ENCODE data around the gene COG5. TPM values are rescaled to one million over a fixed set of nuclear protein-coding genes. Genes with fewer than 3 reads are reported as not detected.
A peak's percentile ranks its signal among the peaks of the same experiment; 100 is the strongest.

Gene COG5
- 31.1 and 41.0 TPM in 2 replicates for total RNA-seq (2014; rRNA removed)
- 14.4 TPM for polyA plus RNA-seq (2012)

DNA sequence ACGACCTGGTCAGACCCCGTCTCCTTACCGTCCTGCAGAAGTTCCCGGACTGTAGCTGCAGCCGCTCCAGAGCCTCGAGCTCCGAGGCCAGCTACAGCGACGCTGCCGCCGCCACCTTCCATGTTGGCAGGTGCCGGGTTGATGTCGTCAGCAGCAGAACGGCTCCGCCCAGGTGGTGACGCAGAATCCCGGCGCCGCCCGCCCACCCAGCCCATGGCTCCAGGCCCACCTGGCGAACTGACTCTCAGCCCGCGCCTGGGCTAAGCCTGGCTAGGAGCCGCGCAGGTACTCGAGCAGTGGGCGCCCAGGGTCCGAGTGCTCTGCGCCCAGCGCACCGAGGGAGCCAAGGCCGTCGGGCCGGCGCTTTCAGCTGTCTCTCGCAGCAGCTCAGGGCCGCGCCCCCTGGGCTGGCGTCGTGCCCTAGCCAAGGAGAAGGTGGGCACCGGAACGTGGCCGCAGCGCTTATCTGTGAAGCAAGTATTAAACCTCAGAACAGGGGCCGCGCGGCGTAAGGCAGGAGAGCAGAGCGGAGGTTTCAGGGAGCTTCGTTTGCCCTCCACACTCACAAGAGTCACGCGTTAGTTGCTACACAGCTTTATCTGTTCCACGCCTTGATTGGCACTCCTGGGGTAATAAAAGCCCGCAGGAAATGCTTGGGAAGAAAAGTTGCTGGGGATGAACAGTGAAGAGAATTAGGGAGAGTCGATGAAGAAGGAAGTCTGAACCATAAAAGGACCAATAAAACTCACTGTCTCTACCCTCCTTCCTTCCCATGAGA, at the start of gene COG5, which contains the start of gene DUS4L:
Gene COG5, minus strand, starts transcription at position 146 of the 778 bp plus-strand sequence. Its CDS starts 24 bp downstream, at position 122.
Gene DUS4L, plus strand, starts transcription at position 197 of the 778 bp plus-strand sequence. CDS start 3,100 bp downstream, outside the sequence.
- DNase-seq (ENCODE audit: low read depth), result peak; percentile 72

DNA sequence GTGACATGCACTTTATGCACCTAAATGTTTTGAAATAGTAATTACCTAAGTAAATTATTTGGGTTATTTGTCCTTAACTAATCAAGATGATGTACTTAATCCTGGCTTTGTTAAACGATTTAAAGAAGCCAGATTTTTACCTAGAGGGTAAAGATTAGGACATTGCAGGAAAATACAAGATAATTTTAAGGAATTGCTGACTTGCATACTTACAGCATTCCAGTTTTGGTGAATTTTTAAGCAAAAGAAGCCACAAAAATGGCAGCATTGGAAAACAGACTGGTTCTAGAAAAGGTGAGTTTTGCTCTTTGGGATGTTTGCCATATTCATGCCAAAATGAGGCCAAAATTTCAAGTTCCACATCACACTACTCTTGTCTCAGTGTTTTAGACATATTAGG, 49.7 kb upstream of the COG5 start:
- no peak for DNase-seq (ENCODE audit: low read depth)

DNA sequence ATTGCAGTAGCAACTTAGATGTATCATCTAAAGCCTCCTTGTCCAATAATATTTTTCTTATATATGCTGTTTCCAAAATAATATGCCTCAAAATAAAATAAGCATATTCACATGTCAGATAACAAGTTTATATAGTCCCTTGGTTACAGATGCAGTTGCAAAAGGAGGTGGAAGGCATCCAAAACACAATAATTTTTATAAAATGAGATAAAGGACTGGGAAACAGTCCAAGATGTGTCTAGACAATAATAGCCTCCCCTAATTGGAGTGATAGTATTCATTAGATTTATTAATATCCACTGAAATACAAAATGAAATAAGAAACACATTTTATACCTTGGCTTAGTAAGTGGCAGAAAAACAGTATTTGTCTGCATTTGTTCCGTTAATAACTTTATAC, 46.6 kb upstream of the COG5 start:
- no peak for DNase-seq (ENCODE audit: low read depth)

DNA sequence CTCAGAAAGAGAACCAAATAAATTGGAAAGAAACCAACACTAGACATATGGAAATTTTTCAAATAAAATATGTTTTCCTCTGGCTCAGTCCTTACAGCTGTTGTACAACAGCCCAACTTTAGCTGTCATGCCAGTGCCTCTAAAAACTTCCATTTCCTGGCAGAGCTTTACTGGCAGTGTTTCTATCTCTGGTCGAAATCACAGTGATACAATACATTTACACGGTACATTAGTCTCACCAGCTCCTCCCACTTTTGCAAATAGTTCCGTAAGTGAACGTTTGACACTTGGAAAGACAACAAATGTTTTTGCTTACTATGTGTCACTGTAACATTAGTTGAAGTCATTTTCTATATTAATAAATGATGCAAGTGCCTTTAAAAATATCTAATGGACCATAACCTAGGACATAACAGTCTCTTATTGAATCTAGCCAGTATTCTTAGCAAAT, 46.1 kb upstream of the COG5 start:
- no peak for DNase-seq (ENCODE audit: low read depth)

DNA sequence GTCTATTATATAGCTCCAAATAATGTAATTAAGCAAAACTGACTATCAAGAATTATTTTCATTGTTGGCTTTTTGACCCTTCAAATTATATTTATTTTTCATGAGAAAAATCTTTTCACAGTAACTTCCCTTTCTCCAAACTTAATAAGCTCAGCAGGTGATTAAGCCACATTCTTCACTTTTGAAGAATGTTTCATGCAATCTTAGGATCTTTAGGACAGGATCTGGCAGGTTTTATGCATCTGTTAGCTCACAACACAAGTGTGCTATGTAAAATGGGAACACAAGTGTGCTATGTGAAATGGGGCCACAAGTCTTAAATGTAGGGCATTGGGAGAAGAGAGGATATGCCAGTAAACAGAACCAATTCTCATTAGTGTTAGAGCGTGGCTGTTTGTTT, 42.6 kb upstream of the COG5 start:
- DNase-seq (ENCODE audit: low read depth), result no peak

DNA sequence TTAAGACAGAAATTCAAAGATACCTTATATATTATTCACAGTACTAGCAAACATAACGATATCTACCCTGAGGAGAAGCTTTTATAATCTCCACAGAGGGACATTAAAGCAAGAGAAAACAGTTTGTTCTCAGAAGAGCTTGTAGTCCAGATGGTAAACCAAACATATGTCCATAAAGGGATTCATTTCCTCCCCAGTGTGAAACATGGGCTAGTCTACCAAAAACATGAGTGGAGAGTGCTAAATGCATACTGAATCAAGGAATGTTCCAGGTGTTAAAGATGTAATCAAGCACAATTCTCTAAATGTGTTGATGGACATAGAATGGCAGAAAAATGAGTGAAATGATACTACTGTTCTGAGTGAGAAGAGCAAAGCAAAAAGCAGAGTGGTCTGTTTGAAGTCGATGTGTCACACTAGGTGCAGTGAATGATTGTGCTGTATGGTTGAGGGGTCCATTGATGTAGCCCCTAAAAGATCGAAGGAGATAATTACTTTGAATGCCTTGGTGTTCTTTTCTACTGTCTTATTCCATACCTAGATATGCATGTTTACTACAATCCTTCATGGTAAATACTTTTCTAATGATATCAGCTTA, 41.6 kb upstream of the COG5 start:
- DNase-seq (ENCODE audit: low read depth), result no peak

DNA sequence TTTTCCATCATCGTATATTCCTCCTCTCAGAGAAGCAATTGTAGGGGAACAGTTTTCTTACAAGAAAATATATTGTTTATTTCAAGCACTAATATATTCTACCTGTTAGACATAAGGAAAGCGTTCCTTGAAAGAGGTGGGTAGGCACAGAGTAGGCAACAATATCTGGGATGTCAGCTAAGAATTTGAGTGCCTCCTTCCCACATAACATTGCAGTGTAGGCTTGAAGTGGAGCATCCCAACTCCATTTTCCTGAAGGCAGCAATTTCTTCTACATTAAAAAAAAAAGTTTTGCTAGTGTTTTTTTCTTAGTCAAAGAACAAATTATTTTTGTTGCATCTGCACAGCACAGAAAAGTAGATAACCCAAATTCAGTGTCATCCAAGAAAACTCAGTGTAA, 37.1 kb upstream of the COG5 start:
- no peak for DNase-seq (ENCODE audit: low read depth)

DNA sequence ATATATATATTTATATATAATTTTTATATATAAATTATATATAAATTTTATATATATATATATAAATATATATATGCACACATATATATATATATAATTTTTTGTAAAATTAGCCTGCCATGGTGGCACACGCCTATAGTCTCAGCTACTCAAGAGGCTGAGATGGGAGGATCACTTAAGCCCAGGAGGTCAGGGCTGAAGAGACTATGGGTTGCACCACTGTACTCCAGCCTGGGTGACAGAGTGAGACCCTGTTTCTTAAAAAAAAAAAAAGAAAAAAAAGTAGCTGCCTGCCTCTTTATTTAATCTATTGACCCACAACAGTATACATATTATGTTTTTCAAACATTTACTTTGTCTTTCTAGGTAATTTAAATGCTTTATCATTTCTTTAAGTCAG, 35.5 kb upstream of the COG5 start:
- no peak for DNase-seq (ENCODE audit: low read depth)

DNA sequence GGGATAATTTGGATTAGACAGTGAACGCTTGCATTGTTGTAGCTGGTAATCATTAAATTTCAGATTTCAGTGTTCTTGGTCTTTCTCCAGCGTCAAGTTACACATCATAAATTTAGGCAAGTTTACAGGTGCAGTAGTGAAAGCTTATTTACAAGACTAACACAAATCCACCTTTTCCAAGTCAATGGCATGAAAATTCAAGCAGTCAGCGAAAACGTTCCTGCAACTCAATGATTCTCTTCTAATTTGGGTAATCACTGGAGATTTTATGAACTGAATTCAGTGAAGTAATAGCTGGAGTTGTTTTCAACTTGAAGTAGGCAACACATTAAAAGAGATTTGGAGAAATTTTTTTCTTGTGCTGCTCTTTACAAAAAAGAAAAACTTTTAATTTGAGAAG, 34.2 kb upstream of the COG5 start:
- no peak for DNase-seq (ENCODE audit: low read depth)

DNA sequence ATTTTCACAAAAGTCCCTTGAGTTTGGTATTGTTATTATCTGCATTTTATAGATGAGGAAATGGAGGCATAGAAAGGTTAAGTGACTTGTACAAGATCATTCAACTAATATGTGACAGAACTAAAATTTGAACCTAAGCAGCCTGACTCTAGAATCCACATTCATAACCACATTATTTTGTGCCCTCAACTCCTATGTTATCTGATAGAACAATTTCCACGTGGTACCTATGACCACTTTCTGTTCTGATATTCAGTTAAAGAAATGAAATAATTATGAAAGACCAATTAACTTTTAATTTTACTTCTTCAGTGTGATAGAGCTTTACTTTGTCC, 33.8 kb upstream of the COG5 start:
- no peak for DNase-seq (ENCODE audit: low read depth)

DNA sequence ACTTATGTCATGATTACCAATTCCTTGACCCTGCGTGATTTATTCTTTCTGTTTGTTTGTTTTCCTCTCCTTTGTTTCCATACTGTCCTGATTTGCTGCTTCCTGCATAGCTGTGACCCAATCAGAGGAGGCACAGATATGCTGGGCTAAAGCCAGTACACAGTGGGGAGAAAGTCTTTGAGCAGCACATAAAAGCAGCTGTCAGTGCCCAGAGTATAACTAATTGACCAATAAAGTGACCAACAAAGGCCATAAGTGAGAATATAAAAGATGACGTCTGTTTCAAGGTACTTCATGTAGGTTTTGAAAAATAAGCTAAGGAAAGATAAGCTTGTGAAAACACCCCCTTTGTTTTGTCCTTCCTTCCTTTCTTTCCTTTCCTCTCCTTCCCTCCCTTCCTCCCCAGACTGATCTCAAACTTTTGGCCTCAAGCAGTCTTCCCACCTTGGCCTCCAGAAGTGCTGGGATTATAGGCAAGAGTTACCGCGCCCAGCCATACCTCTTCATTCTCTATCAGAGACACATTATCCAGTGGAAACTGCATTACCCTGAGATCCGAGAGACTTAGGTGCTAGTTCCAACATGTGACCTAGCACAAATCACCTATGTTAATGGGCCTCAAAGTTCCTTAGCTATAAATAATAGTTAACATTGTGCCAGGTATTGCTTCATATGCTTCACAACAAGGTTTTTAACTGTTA, 33.3 kb upstream of the COG5 start:
- DNase-seq (ENCODE audit: low read depth), result peak; percentile 34

DNA sequence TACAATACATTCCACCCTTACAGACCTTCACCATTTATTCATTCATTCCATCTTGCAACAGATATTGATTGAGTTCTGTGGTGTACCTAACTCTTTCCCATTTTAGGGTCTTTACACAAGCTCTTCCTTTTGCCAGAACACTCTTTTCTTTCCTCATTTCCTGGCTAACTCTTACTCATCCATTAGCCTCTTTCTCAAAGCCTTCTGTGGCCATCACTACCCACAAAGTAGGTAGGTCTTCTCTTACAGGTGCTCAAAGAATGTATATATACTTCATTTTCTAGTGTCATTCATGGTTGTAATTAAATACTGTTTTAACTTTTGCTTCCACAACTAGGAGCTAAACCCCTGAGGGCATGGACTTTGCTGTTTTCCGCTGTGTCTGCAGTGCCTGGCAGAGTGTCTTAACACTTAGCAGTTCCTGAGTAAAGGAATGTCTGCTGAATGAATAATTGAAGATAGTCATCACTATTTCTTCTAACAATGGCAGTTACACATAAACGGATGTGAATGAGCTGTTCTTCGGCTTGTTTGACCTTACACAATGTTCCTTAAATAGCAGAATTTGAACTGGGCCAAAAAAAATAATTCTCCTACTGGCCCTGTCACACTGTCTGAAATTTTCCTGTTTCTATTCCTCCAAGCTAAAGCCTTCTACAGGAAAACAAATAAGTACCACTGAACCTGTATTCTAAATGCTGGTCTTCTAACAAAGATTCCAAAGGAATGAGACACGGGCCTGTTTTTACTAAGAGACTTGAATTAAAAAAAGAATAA, 31.4 kb upstream of the COG5 start:
- peak; percentile 91 for DNase-seq (ENCODE audit: low read depth)

DNA sequence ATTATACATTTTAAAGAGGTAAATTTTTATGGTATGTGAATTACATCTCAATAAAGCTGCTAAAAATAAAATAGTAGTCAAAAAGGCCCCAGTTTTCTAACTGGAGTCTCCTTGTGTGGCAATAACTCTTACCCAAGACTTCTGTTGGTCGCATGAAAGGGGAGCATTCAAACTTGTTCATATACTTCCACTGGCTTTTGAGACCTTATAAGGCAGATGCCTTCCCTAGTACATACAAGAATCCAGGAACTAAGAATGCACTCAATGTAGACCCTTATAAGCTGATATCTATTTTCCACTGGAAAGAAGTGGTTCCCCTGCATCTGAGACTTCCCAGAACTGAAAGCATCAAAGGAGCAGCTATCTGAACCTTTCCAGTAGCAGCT, 29.3 kb upstream of the COG5 start:
- DNase-seq (ENCODE audit: low read depth), result no peak

DNA sequence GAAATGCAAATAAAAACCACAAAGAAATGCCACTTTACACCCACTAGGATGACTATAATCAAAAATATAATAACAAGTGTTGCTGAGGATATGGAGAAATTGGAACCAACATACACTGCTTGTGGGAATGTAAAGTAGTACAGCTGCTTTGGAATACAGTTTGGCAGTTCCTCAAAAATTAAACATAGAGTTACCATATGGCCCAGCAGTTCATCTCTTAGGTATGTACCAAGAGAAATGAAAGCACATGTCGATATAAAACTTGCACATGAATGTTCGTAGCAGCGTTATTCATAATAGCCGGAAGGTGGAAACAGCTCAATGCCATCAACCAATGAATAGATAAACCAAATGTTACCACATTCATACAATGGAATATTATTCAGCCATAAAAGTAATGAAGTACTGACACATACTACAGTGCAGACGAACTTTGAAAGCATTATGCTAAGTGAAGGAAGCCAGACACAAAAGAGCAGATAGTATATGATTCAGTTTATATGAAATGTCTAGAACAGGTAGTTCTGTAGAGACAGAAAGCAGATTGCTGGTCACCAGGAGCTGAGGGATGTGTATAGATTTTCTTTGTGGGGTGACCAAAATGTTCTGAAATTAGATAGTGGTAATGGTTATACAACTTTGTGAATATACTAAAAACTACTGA, 28.8 kb upstream of the COG5 start:
- DNase-seq (ENCODE audit: low read depth), result peak; percentile 52

DNA sequence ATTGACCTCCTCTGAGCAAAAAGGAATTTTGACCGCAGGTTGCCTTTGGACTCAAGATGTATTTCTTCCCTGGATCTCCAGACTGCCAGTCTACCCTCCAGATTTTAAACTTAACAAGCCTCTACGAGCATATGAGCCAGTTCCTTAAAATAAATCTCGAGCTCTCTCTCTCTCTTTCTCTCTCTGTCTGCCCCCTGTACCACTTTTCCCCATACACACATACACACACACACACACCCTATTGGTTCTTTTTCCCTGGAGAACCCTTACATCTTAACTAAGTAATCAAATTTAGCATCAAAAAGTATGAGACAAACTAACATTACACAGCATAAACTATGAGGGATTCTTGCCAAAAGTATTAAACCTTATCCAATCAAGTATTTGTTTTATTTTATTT, 27.7 kb upstream of the COG5 start:
- DNase-seq (ENCODE audit: low read depth), result no peak

DNA sequence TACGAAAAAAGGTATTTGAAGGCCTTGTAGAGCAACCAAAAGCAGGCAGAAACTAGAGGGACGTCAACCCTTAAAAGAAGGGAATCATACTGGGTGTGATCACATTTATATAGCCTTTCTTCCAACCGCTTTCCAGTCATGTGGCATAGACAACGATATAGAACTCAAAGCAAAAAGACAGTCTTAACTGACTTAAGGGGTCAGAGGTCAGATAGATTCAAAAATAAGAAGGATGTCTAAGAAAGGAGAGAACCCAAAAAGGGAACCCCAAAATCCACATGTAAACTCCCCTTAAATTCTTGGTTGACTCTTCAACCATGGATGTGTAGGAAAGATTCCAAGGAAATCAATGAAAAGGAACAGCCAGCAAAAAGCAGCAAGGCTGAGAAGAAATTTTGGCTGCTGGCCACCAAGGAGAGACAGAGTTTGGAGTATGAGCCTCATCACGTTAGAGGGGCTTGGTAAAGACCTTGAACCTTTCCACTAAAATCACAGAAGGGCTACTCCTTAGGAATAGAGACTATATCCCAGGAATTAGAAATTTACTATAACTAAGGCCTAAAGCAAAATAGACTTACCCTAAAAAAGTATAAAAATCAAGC, 24.9 kb upstream of the COG5 start:
- DNase-seq (ENCODE audit: low read depth), result no peak

DNA sequence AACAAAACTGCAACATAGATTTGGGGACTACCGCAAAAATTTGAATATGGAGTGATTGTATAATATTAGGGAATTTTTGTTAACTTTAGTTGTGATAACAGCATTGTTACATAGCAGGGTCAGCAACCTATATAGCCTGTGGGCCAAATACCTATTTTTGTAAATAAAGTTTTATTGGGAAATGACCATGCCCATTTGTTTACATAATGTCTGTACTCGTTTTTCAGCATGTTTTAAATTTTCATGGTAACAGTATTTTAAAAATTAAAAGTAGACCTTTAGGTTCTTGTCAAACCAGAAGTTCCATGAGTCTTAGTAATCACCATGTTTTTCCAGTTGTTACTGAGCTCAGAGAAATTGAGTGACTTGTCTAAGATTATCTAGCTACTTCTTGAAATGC, 21.0 kb upstream of the COG5 start:
- DNase-seq (ENCODE audit: low read depth), result no peak

DNA sequence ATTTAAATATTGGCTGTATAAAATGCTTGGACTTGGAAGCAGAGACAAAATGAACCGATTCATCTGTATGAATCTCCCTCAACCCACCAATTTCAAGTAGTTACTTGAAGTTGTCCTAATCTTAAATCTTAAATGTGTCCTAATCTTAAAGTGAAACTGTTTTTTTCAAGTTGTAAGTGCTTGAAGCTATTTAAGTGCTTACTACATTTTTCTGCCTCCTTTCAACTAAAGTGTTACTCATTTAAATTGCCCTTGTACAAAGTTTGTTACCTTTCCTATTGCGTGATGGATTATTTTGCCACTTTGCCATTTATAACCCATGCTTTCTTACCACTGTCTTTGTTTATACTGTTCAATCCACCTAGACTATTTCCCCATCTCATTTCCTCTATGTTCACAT, 19.2 kb upstream of the COG5 start:
- DNase-seq (ENCODE audit: low read depth), result no peak

DNA sequence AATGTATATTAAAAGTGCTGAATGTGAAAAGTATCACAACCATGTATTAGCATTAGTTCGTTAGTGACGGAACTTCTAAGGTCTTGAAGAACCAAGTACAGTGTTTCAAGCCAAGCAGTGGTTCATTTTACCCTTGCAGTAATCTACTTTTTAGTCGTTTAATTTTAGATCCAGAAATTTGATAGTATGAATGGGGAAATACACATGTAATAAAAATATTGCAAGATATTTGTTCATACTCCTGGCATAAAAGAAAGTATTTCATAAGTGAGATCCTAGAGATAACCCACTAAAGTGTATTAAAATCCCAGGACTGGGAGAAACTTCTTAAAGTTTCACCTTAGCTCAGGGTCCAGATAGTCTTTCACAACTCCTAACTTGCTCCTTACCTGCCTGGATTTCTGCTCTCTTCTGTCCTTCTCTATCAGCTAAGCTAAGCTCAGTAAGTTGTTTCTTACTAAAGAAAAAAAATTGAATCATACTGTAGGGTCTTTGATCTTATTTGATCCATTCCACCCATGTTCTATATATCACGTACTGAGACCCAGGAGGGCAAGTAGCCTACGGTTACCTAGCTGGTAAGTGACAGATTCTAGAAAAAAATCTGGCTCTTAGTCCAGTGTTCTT, 17.8 kb upstream of the COG5 start:
- DNase-seq (ENCODE audit: low read depth), result no peak

DNA sequence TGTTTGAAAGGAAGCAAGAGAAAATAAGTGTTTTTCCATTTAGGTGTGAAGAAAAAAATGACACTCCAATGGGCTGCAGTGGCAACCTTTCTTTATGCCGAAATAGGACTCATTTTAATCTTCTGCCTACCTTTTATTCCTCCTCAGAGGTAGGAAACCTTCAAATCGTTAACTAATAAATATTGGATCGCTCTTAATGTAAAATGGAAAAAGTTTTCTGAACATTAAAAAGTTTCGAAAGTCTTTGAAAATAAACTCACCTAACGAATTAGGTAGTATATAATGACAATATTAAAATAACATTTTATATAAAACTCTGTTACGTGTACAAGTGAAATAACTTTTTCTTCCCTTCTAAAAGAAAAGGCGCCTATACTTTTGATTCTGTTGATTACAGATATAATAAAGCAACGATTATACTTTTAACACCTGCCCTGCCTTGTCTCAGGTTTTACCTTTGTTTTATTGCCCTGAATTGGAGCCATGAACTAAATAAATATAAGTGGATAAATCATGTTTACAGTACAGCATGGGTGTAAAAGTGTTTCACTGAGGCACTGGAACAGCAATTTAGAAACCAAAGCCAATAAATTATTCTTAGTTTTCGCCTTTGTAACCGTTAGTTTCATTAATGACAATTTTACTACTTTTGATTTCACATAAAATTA, 17.1 kb upstream of the COG5 start:
- no peak for DNase-seq (ENCODE audit: low read depth)

All from LHCN-M2 (cell line).